Omental fat pad (tissue), 4 donors: ENCODE measurements around the gene MAPRE2. TPM values are rescaled to one million over a fixed set of nuclear protein-coding genes. Genes with fewer than 3 reads are reported as not detected.

Experiments
- ATAC-seq: fragments of 150-250 bp; one replicate; pipeline ENCODE4 v1.9.1; 2016; ENCODE audit warnings: mild to moderate bottlenecking, moderate library complexity; ENCODE audit not compliant: low FRiP score
- DNase-seq: peaks from one replicate; pipeline ENCODE4 v3.0.0-alpha.2; 2019; ENCODE audit warnings: low spot score
- total RNA-seq, 4 donors: library from RNA; depleted of rRNA; stranded (reverse); fragments of >200 nt; gene quantifications; one replicate each; pipeline ENCODE4 v1.1.0, GENCODE V29; 2016
- TF ChIP-seq, protein P1 (sequence below), 3 donors: fragments of 450-650 bp; IDR thresholded peaks; one replicate each; pipeline ENCODE4 v1.5.1; 2016 to 2017; ENCODE audit warnings: antibody characterized with exemption in 3 of 3, mild to moderate bottlenecking in 3 of 3, moderate library complexity in 2 of 3

Gene MAPRE2
- total RNA-seq, 4 donors from 2014 or later = 19.7 to 35.6 (median 24.8) TPM

- TF ChIP-seq, protein P1, sequence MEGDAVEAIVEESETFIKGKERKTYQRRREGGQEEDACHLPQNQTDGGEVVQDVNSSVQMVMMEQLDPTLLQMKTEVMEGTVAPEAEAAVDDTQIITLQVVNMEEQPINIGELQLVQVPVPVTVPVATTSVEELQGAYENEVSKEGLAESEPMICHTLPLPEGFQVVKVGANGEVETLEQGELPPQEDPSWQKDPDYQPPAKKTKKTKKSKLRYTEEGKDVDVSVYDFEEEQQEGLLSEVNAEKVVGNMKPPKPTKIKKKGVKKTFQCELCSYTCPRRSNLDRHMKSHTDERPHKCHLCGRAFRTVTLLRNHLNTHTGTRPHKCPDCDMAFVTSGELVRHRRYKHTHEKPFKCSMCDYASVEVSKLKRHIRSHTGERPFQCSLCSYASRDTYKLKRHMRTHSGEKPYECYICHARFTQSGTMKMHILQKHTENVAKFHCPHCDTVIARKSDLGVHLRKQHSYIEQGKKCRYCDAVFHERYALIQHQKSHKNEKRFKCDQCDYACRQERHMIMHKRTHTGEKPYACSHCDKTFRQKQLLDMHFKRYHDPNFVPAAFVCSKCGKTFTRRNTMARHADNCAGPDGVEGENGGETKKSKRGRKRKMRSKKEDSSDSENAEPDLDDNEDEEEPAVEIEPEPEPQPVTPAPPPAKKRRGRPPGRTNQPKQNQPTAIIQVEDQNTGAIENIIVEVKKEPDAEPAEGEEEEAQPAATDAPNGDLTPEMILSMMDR (IDR thresholded peaks at IDR 0.05) = no peak
- DNase-seq (no peak), ATAC-seq (no peak)
Measured at GRCh38 chr18:35118641-35119040, 77.4 kb downstream of the MAPRE2 start.

DNA sequence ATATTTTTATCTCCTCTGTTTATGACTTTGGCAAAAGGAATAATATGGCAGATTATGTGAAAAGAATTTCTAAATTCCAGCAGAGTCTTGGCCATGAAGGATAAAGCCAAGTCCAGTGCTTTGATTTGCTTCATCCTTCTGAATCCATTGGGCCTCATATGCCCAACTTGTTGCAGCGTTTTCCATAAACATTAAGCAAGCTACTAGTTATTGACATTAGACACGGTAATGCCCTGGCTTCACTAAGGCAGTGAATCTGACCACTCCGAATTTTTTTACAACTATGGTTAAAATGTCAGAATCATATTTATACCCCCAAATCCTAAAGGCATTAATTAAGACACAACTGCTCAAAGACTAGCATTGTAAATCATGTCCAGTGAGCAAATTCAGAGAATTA lies 79.8 kb downstream of the MAPRE2 start:
- no peak for DNase-seq
- ATAC-seq = no peak
- TF ChIP-seq, protein P1 (IDR thresholded peaks at IDR 0.05) = no peak

DNA sequence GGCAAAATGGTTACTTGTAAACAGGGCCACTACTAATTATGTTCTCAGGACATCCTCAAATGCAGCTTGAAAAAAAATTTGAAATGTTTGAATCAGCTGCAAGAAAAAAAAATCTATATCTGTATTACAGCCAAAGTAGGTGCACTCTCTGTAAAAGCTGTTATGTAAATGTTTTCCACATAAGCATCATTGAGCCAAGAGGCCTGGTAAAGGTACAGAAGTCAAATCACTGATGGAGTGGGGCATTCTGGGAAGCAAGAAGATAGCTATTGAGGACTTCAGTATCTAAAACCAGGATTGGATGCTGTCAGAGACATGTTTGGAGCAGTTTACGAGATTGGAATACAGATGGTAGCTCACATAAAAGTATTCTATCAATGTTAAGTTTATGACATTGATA lies 80.3 kb downstream of the MAPRE2 start:
- ATAC-seq = no peak
- no peak for DNase-seq
- TF ChIP-seq, protein P1 (IDR thresholded peaks at IDR 0.05) = no peak

- TF ChIP-seq, protein P1 (IDR thresholded peaks at IDR 0.05) = no peak
- ATAC-seq = no peak
Measured at GRCh38 chr18:35122586-35123224, 81.5 kb downstream of the MAPRE2 start.

GRCh38 chr18:35123811-35124210 lies 82.6 kb downstream of the MAPRE2 start:
- TF ChIP-seq, protein P1 (IDR thresholded peaks at IDR 0.05) = no peak

More at GRCh38 chr18:35122586-35123224, 81.5 kb downstream of the MAPRE2 start:
- no peak for DNase-seq

DNA sequence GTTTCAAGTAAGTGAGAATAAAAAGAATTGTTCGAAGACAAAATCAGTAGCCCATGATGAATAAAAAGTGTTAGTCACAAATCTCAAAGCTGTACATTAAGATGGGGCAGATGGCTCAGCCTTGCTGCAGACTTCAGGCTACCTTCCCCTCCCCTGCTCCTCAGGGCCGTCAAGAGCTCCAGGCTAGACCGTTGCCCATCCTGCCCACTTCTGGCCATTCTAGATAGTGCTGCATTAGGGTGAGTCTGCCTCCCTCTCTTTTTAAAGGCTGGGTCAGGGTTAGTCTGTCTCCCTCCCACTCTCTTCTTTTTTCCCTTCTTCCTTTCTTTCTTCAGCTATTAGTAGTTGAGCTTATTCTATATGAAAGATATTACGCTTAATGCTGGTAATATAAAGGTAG lies 86.0 kb downstream of the MAPRE2 start:
- ATAC-seq = no peak
- no peak for DNase-seq
- TF ChIP-seq, protein P1 (IDR thresholded peaks at IDR 0.05) = no peak

More at GRCh38 chr18:35123811-35124210, 82.6 kb downstream of the MAPRE2 start:
- ATAC-seq = no peak
- DNase-seq = no peak

- DNase-seq = no peak
- TF ChIP-seq, protein P1 (IDR thresholded peaks at IDR 0.05) = no peak
- no peak for ATAC-seq
Measured at GRCh38 chr18:35128675-35129074, 87.5 kb downstream of the MAPRE2 start.
